ENCODE data around the gene GCN1. TPM values are rescaled to one million over a fixed set of nuclear protein-coding genes. Genes with fewer than 3 reads are reported as not detected.

GCN1 gene
- total RNA-seq, 1 experiment from 2014 or later = 116 TPM

- no peaks in the 10 kb centered on the region; the same call in 1 of the 2 replicates for H4K20me1 ChIP-seq (ENCODE audit: insufficient read depth)
- POLR2A ChIA-PET (ENCODE audit: unreplicated experiment) = no interaction called here
- H3F3A ChIP-seq (ENCODE audit: insufficient read depth, low read depth) = peaks cover 4% of the 10 kb centered on the region; the same call in 1 of the 2 replicates
- DNase-seq = no peak
- intact Hi-C loops (cut with micrococcal nuclease; ENCODE audit: unreplicated experiment) = no loop called here
- H3K79me2 ChIP-seq (ENCODE audit: low read depth) = no peaks in the 10 kb centered on the region
- H2AFZ ChIP-seq = no peak overlapping the region
- H3K4me3 ChIP-seq = no peak overlapping the region
- BruUV-seq (replicated peaks) = no TSS peak
- CTCF ChIA-PET = no interaction called here
- TF ChIP-seq CTCF (conservative IDR thresholded peaks at IDR 0.05) = no peak
- no peak for TF ChIP-seq EZH2 (IDR thresholded peaks at IDR 0.05; ENCODE audit: low read depth)
- no peak overlapping the region for H3K27ac ChIP-seq
- H3K4me2 ChIP-seq = no peak overlapping the region
- H3K4me1 ChIP-seq (replicated peaks; ENCODE audit: insufficient read depth) = no peaks in the 10 kb centered on the region
- no peaks in the 10 kb centered on the region for H3K9me2 ChIP-seq (ENCODE audit: insufficient read depth)
- no peaks in the 10 kb centered on the region for H3K27me3 ChIP-seq (ENCODE audit: insufficient read depth, low read depth)
- no peaks in the 10 kb centered on the region for H3K9me3 ChIP-seq (ENCODE audit: insufficient read depth, low read depth)
- H3K36me3 ChIP-seq (ENCODE audit: low read depth) = no peaks in the 10 kb centered on the region
Observed at GRCh38 chr12:120138366-120138765, 56.1 kb downstream of the GCN1 start.

GRCh38 chr12:120137833-120138232 lies 56.7 kb downstream of the GCN1 start:
- intact Hi-C loops (cut with micrococcal nuclease; ENCODE audit: unreplicated experiment) = no loop called here

GRCh38 chr12:120136093-120136770 lies 58.3 kb downstream of the GCN1 start:
- H2AFZ ChIP-seq = no peak overlapping the region
- no peaks in the 10 kb centered on the region for H3K36me3 ChIP-seq (ENCODE audit: low read depth)
- no peak overlapping the region for H3K4me3 ChIP-seq
- no peak overlapping the region for H3K27ac ChIP-seq
- H3K4me2 ChIP-seq = no peak overlapping the region
- POLR2A ChIA-PET (ENCODE audit: unreplicated experiment) = no interaction called here
- H3F3A ChIP-seq (ENCODE audit: insufficient read depth, low read depth) = peaks cover 4% of the 10 kb centered on the region; the same call in 1 of the 2 replicates
- intact Hi-C loops (cut with micrococcal nuclease; ENCODE audit: unreplicated experiment) = no loop called here
- H3K79me2 ChIP-seq (ENCODE audit: low read depth) = no peaks in the 10 kb centered on the region
- no peak for TF ChIP-seq EZH2 (IDR thresholded peaks at IDR 0.05; ENCODE audit: low read depth)
- no peak for TF ChIP-seq CTCF (conservative IDR thresholded peaks at IDR 0.05)
- H3K9me3 ChIP-seq (ENCODE audit: insufficient read depth, low read depth) = no peaks in the 10 kb centered on the region
- BruUV-seq (replicated peaks) = no TSS peak
- DNase-seq = peak; percentile 58 to 74
- H3K27me3 ChIP-seq (ENCODE audit: insufficient read depth, low read depth) = no peaks in the 10 kb centered on the region
- H3K9me2 ChIP-seq (ENCODE audit: insufficient read depth) = no peaks in the 10 kb centered on the region
- H4K20me1 ChIP-seq (ENCODE audit: insufficient read depth) = no peaks in the 10 kb centered on the region; the same call in 1 of the 2 replicates
- CTCF ChIA-PET = no interaction called here
- no peaks in the 10 kb centered on the region for H3K4me1 ChIP-seq (replicated peaks; ENCODE audit: insufficient read depth)

More at GRCh38 chr12:120137833-120138232, 56.7 kb downstream of the GCN1 start:
- H3K9me2 ChIP-seq (ENCODE audit: insufficient read depth) = no peaks in the 10 kb centered on the region
- H3K27ac ChIP-seq = no peak overlapping the region
- CTCF ChIA-PET = no interaction called here
- no peaks in the 10 kb centered on the region for H3K79me2 ChIP-seq (ENCODE audit: low read depth)
- BruUV-seq (replicated peaks) = no TSS peak
- TF ChIP-seq CTCF (conservative IDR thresholded peaks at IDR 0.05) = no peak
- TF ChIP-seq EZH2 (IDR thresholded peaks at IDR 0.05; ENCODE audit: low read depth) = no peak
- no peaks in the 10 kb centered on the region; the same call in 1 of the 2 replicates for H4K20me1 ChIP-seq (ENCODE audit: insufficient read depth)
- H3K27me3 ChIP-seq (ENCODE audit: insufficient read depth, low read depth) = no peaks in the 10 kb centered on the region
- POLR2A ChIA-PET (ENCODE audit: unreplicated experiment) = no interaction called here
- H3K4me2 ChIP-seq = no peak overlapping the region
- H3K4me3 ChIP-seq = no peak overlapping the region
- H3K36me3 ChIP-seq (ENCODE audit: low read depth) = no peaks in the 10 kb centered on the region
- no peaks in the 10 kb centered on the region for H3K9me3 ChIP-seq (ENCODE audit: insufficient read depth, low read depth)
- DNase-seq = no peak
- peaks cover 4% of the 10 kb centered on the region; the same call in 1 of the 2 replicates for H3F3A ChIP-seq (ENCODE audit: insufficient read depth, low read depth)
- H2AFZ ChIP-seq = no peak overlapping the region
- H3K4me1 ChIP-seq (replicated peaks; ENCODE audit: insufficient read depth) = no peaks in the 10 kb centered on the region

Data from PC-9 (cell line).